CD4-positive, alpha-beta T cell treated with Interferon gamma for 1 hour (primary cell): Measurements from ENCODE around the gene ETS2.
"Not testable (repeated sequence)": the region's sequence is repeated elsewhere in the genome, so short reads cannot be mapped to it uniquely, and the experiment has no call there.

Experiments
- DNase-seq: peaks from one replicate; pipeline ENCODE4 v3.0.0-alpha.2; 2020

The ETS2 gene

GRCh38 chr21:38819051-38819718 lies 13.5 kb downstream of the ETS2 start:
- DNase-seq: no peak

GRCh38 chr21:38819719-38820159 lies 14.0 kb downstream of the ETS2 start:
- DNase-seq: no peak

GRCh38 chr21:38820471-38821239 lies 14.9 kb downstream of the ETS2 start:
- DNase-seq: peak; percentile 59

GRCh38 chr21:38821248-38821647 lies 15.5 kb downstream of the ETS2 start:
- no peak for DNase-seq

- no peak for DNase-seq
Observed at GRCh38 chr21:38821959-38822682, 16.4 kb downstream of the ETS2 start.

GRCh38 chr21:38822778-38823238 lies 17.1 kb downstream of the ETS2 start:
- no peak for DNase-seq

GRCh38 chr21:38823737-38824123 lies 18.0 kb downstream of the ETS2 start:
- DNase-seq: no peak

- no peak for DNase-seq
Observed at GRCh38 chr21:38824124-38824822, 18.5 kb downstream of the ETS2 start.

GRCh38 chr21:38825269-38825668 lies 19.5 kb downstream of the ETS2 start:
- DNase-seq: no peak

- no peak for DNase-seq
Observed at GRCh38 chr21:38825921-38826320, 20.2 kb downstream of the ETS2 start.

- DNase-seq: not testable (repeated sequence)
Observed at GRCh38 chr21:38828111-38828510, 22.4 kb downstream of the ETS2 start.

GRCh38 chr21:38830671-38831525 lies 25.2 kb downstream of the ETS2 start:
- DNase-seq: no peak

GRCh38 chr21:38831526-38832467 lies 26.1 kb downstream of the ETS2 start:
- peak; percentile 81 for DNase-seq

GRCh38 chr21:38832664-38833063 lies 26.9 kb downstream of the ETS2 start:
- no peak for DNase-seq

GRCh38 chr21:38833117-38833516 lies 27.4 kb downstream of the ETS2 start:
- no peak for DNase-seq

GRCh38 chr21:38834725-38835124 lies 29.0 kb downstream of the ETS2 start:
- DNase-seq: no peak

- no peak for DNase-seq
Observed at GRCh38 chr21:38837806-38838461, 32.2 kb downstream of the ETS2 start.

GRCh38 chr21:38838598-38839327 lies 33.0 kb downstream of the ETS2 start:
- DNase-seq: no peak
